SK-N-SH (cell line): Measurements from ENCODE around the gene NIPAL3. TPM values are rescaled to one million over a fixed set of nuclear protein-coding genes. Genes with fewer than 3 reads are reported as not detected.

ENCODE experiments used
- CTCF ChIA-PET: fragments of 300-600, 350-600 bp; formaldehyde crosslinking; extraction: SDS; loops from one replicate; lab custom pipeline; 2021; lab: Yijun Ruan, JAX
- POLR2A ChIA-PET: fragments of 350-600 bp; sonication (Branson Sonifier 250); formaldehyde crosslinking; extraction: SDS; loops from one replicate; lab custom pipeline; 2020; ENCODE audit warnings: antibody characterized with exemption, inconsistent platforms; lab: Yijun Ruan, JAX
- DNase-seq: peaks from one replicate; pipeline ENCODE4 v3.0.0; 2012
- H2AFZ ChIP-seq: fragments of 200-600 bp; sonication (generic); 2 replicates; pipeline ENCODE4 v1.8.1; 2016; ENCODE audit warnings: antibody characterized with exemption, mild to moderate bottlenecking, low read depth
- H3F3A ChIP-seq: fragments of 200-600 bp; sonication (generic); replicated peaks from 2 replicates; pipeline ENCODE3; 2016; ENCODE audit warnings: antibody characterized with exemption, mild to moderate bottlenecking; ENCODE audit not compliant: insufficient read depth
- H3K27ac ChIP-seq, 2 experiments: fragments of 200-500 bp in 1 of 2; fragments of 200-600 bp in 1 of 2; sonication (Bioruptor generic) in 1 of 2; sonication (generic), shearing (Covaris generic) in 1 of 2; 2 replicates each; pipeline versions ENCODE4 v1.5.1 to v1.6.1; 2014 to 2016; ENCODE audit warnings: low read depth in 2 of 2, inconsistent platforms in 1 of 2, low read length in 1 of 2, mild to moderate bottlenecking in 1 of 2, mixed read lengths in 1 of 2
- H3K27me3 ChIP-seq: fragments of 200-600 bp; sonication (generic), shearing (Covaris generic); 2 replicates; pipeline ENCODE4 v1.6.1; 2016; ENCODE audit warnings: mixed run types; ENCODE audit not compliant: insufficient read depth
- H3K36me3 ChIP-seq, 2 experiments: fragments of 200-500 bp in 1 of 2; fragments of 200-600 bp in 1 of 2; sonication (Bioruptor generic) in 1 of 2; sonication (generic) in 1 of 2; replicated peaks in 1 of 2; 2 replicates each; pipeline versions ENCODE3 to v1.5.1; 2014 to 2016; ENCODE audit warnings: low read length in 1 of 2, mild to moderate bottlenecking in 1 of 2; ENCODE audit not compliant: insufficient read depth in 2 of 2, control insufficient read depth in 1 of 2
- H3K4me1 ChIP-seq, 2 experiments: fragments of 200-500 bp in 1 of 2; fragments of 200-600 bp in 1 of 2; sonication (Bioruptor generic) in 1 of 2; sonication (generic), shearing (Covaris generic) in 1 of 2; 2 replicates each; pipeline versions ENCODE4 v1.5.1 to v1.6.1; 2014 to 2016; ENCODE audit warnings: low read depth in 1 of 2, low read length in 1 of 2, mixed run types in 1 of 2; ENCODE audit not compliant: insufficient read depth in 2 of 2, control insufficient read depth in 1 of 2
- H3K4me2 ChIP-seq: fragments of 200-600 bp; sonication (generic), shearing (Covaris generic); 2 replicates; pipeline ENCODE4 v1.6.1; 2017; ENCODE audit warnings: mixed run types
- H3K4me3 ChIP-seq, 2 experiments: fragments of 200-500 bp in 1 of 2; fragments of 200-600 bp in 1 of 2; sonication (Bioruptor generic) in 1 of 2; sonication (generic), shearing (Covaris generic) in 1 of 2; 2 replicates each; pipeline versions ENCODE4 v1.5.1 to v1.8.1; 2014 to 2016; ENCODE audit warnings: low read depth in 2 of 2, inconsistent platforms in 1 of 2, low read length in 1 of 2, mild to moderate bottlenecking in 1 of 2, mixed read lengths in 1 of 2, moderate library complexity in 1 of 2
- H3K79me2 ChIP-seq: fragments of 200-600 bp; sonication (generic); 2 replicates; pipeline ENCODE4 v1.8.1; 2017; ENCODE audit warnings: mild to moderate bottlenecking; ENCODE audit not compliant: insufficient read depth
- H3K9ac ChIP-seq: fragments of 200-600 bp; sonication (generic); 2 replicates; pipeline ENCODE4 v1.6.1; 2017; ENCODE audit warnings: mixed run types
- H3K9me2 ChIP-seq: fragments of 200-600 bp; sonication (generic); 2 replicates; pipeline ENCODE4 v1.6.1; 2017; ENCODE audit warnings: mixed run types
- H3K9me3 ChIP-seq: fragments of 200-600 bp; sonication (generic); 2 replicates; pipeline ENCODE4 v1.6.1; 2017; ENCODE audit warnings: mixed run types, mild to moderate bottlenecking, moderate library complexity
- H4K20me1 ChIP-seq: fragments of 200-600 bp; sonication (generic); 2 replicates; pipeline ENCODE4 v1.6.1; 2017; ENCODE audit warnings: mild to moderate bottlenecking, mixed run types; ENCODE audit not compliant: insufficient read depth
- CHD2 ChIP-seq: fragments of 150-350 bp; IDR thresholded peaks from 2 replicates; pipeline ENCODE4 v1.6.1; 2018; ENCODE audit warnings: low read length; ENCODE audit not compliant: partially characterized antibody
- FOSL2 ChIP-seq: IDR thresholded peaks from 2 replicates; pipeline ENCODE4 v1.4.0; 2012; ENCODE audit warnings: low read depth, mild to moderate bottlenecking, moderate library complexity, borderline replicate concordance
- IRF3 ChIP-seq: fragments of 150-350 bp; IDR thresholded peaks from 2 replicates; pipeline ENCODE4 v1.6.1; 2016; ENCODE audit warnings: mild to moderate bottlenecking, low read depth, low read length
- JUND ChIP-seq: IDR thresholded peaks from 2 replicates; pipeline ENCODE4 v1.4.0; 2012
- MAX ChIP-seq: IDR thresholded peaks from 2 replicates; pipeline ENCODE4 v1.4.0; 2012; ENCODE audit warnings: low read depth
- PBX3 ChIP-seq: IDR thresholded peaks from 2 replicates; pipeline ENCODE4; 2012
- RCOR1 ChIP-seq: fragments of 150-350 bp; IDR thresholded peaks from 2 replicates; pipeline ENCODE4 v1.6.1; 2017; ENCODE audit warnings: antibody characterized with exemption, low read length
- SIN3A ChIP-seq: IDR thresholded peaks from 2 replicates; pipeline ENCODE4 v1.6.1; 2012; ENCODE audit warnings: low read depth, mild to moderate bottlenecking, low read length, moderate library complexity, borderline replicate concordance
- SMC3 ChIP-seq: IDR thresholded peaks from 2 replicates; pipeline ENCODE4 v1.6.1; 2012; ENCODE audit warnings: low read depth, low read length, improper control_type of control experiment
- TAF1 ChIP-seq: IDR thresholded peaks from 2 replicates; pipeline ENCODE4 v1.6.1; 2012; ENCODE audit warnings: low read depth, mild to moderate bottlenecking, low read length, moderate library complexity, borderline replicate concordance
- USF1 ChIP-seq: IDR thresholded peaks from 2 replicates; pipeline ENCODE4 v1.4.0; 2012; ENCODE audit warnings: low read depth, borderline replicate concordance
- ZBTB33 ChIP-seq: IDR thresholded peaks from 2 replicates; pipeline ENCODE4 v1.4.0; 2012; ENCODE audit warnings: low read depth, borderline replicate concordance
- WGBS: methylation state at CpG from one replicate; pipeline ENCODE4 v1.1.6; 2017; ENCODE audit warnings: low lambda C conversion rate; 5-methylcytosine and 5-hydroxymethylcytosine counted together
- polyA plus RNA-seq, 3 experiments: library from polyadenylated mRNA; depleted of rRNA; stranded (reverse); fragments of >200 nt; gene quantifications; 2 replicates each; pipeline ENCODE4 v1.2.3, GENCODE V29; 2012

Gene NIPAL3
- polyA plus RNA-seq, 1 of the 3 experiments (the other 2 are of a cell fraction), result 20.3 TPM

- H3K79me2 ChIP-seq, result no peaks in the 10 kb centered on the region
- DNase-seq, result no peak
These were observed 36.1 kb downstream of the NIPAL3 start for GRCh38 chr1:24451746-24452145.

GRCh38 chr1:24452922-24453485, 37.4 kb downstream of the NIPAL3 start:
- Histone ChIP-seq H2AFZ (no peak overlapping the region), H3K9ac (no peak overlapping the region)
- CTCF ChIA-PET, result interaction anchor here (3.0 kb wide), 1 partner anchor 61 kb away, joined by 9 read pairs; no protein-coding TSS in a partner anchor

More at GRCh38 chr1:24451746-24452145, 36.1 kb downstream of the NIPAL3 start:
- no peaks in the 10 kb centered on the region; a peak in 1 of 4 replicates for H3K4me1 ChIP-seq
- no peak overlapping the region for H3K27ac ChIP-seq
- H3K9me2 ChIP-seq, result no peaks in the 10 kb centered on the region
- no peaks in the 10 kb centered on the region for H3K27me3 ChIP-seq
- no peak overlapping the region for H3K4me2 ChIP-seq
- H3F3A ChIP-seq, result no peaks in the 10 kb centered on the region
- H3K9ac ChIP-seq, result no peak overlapping the region
- no peak for TF ChIP-seq IRF3
- no peaks in the 10 kb centered on the region for H3K9me3 ChIP-seq
- WGBS, result 78% methylated on average over 3 of the region's 3 CpGs
- H3K36me3 ChIP-seq, result peaks cover 4 to 6% of the 10 kb centered on the region in 2 experiments
- ChIA-PET POLR2A (no interaction called here), CTCF (interaction anchor here (0.7 to 3.0 kb wide), 4 partner anchors 36 to 339 kb away, joined by 3 to 9 read pairs (median 3); partner anchors contain the start of gene NIPAL3)
- no peak overlapping the region for H2AFZ ChIP-seq
- no peaks in the 10 kb centered on the region for H4K20me1 ChIP-seq
- H3K4me3 ChIP-seq, result no peak overlapping the region

GRCh38 chr1:24454673-24455072, 39.1 kb downstream of the NIPAL3 start:
- H3K27ac ChIP-seq, result no peak overlapping the region
- CTCF ChIA-PET, result interaction anchor here (1.6 kb wide), 1 partner anchor 133 kb away, joined by 3 read pairs; no protein-coding TSS in a partner anchor
- POLR2A ChIA-PET, result no interaction called here

More at GRCh38 chr1:24452922-24453485, 37.4 kb downstream of the NIPAL3 start:
- no peak overlapping the region for H3K27ac ChIP-seq
- peaks cover 6% of the 10 kb centered on the region in 2 experiments for H3K36me3 ChIP-seq
- no peaks in the 10 kb centered on the region for H3K9me2 ChIP-seq
- no peak for DNase-seq
- POLR2A ChIA-PET, result no interaction called here
- no peaks in the 10 kb centered on the region for H3F3A ChIP-seq
- H4K20me1 ChIP-seq, result no peaks in the 10 kb centered on the region
- no peak overlapping the region for H3K4me3 ChIP-seq
- 91% methylated on average over 8 of the region's 8 CpGs for WGBS
- no peaks in the 10 kb centered on the region for H3K9me3 ChIP-seq
- TF ChIP-seq IRF3 (no peak), SIN3A (no peak)
- H3K79me2 ChIP-seq, result no peaks in the 10 kb centered on the region
- no peak overlapping the region for H3K4me2 ChIP-seq
- no peaks in the 10 kb centered on the region; a peak in 1 of 4 replicates for H3K4me1 ChIP-seq
- no peaks in the 10 kb centered on the region for H3K27me3 ChIP-seq

More at GRCh38 chr1:24454673-24455072, 39.1 kb downstream of the NIPAL3 start:
- TF ChIP-seq FOSL2 (no peak), RCOR1 (no peak), MAX (no peak), USF1 (no peak), ZBTB33 (no peak), SMC3 (no peak), PBX3 (no peak), TAF1 (no peak), CHD2 (no peak), JUND (no peak)
- H3K4me1 ChIP-seq, result no peaks in the 10 kb centered on the region; a peak in 1 of 4 replicates
- no peaks in the 10 kb centered on the region for H3K79me2 ChIP-seq
- H3K9ac ChIP-seq, result no peak overlapping the region
- H3K4me2 ChIP-seq, result no peak overlapping the region
- 77% methylated on average over 5 of the region's 5 CpGs for WGBS
- no peak overlapping the region for H2AFZ ChIP-seq
- no peaks in the 10 kb centered on the region for H3F3A ChIP-seq
- no peak overlapping the region for H3K4me3 ChIP-seq
- peaks cover 1 to 6% of the 10 kb centered on the region in 2 experiments for H3K36me3 ChIP-seq
- DNase-seq, result no peak
- H3K9me3 ChIP-seq, result no peaks in the 10 kb centered on the region
- no peaks in the 10 kb centered on the region for H3K9me2 ChIP-seq
- no peaks in the 10 kb centered on the region for H4K20me1 ChIP-seq
- no peaks in the 10 kb centered on the region for H3K27me3 ChIP-seq
